Colonic mucosa (tissue), 4 donors: ENCODE data around the gene ADARB2. TPM values are rescaled to one million over a fixed set of nuclear protein-coding genes. Genes with fewer than 3 reads are reported as not detected.

Source experiments
- DNase-seq: peaks from one replicate; pipeline ENCODE4 v3.0.0-alpha.2; 2020
- H3K27ac ChIP-seq: fragments of 200-600 bp; one replicate; pipeline ENCODE4 v1.8.0; 2021
- H3K27me3 ChIP-seq: fragments of 200-600 bp; one replicate; pipeline ENCODE4 v1.8.0; 2021
- H3K36me3 ChIP-seq: fragments of 200-600 bp; one replicate; pipeline ENCODE4 v1.8.0; 2021
- H3K4me1 ChIP-seq: fragments of 200-600 bp; one replicate; pipeline ENCODE4 v1.8.0; 2021; ENCODE audit warnings: mild to moderate bottlenecking
- H3K4me3 ChIP-seq: fragments of 200-600 bp; one replicate; pipeline ENCODE4 v1.8.0; 2021
- H3K9ac ChIP-seq, 2 donors: one replicate each; pipeline ENCODE4 v1.7.0; 2013; ENCODE audit warnings: control low read depth in 2 of 2, low read depth in 2 of 2, low read length in 2 of 2
- H3K9me3 ChIP-seq: fragments of 200-600 bp; one replicate; pipeline ENCODE4 v1.8.0; 2021
- CTCF ChIP-seq: fragments of 200-600 bp; IDR thresholded peaks from one replicate; pipeline ENCODE4 v1.8.0; 2022; ENCODE audit warnings: antibody characterized with exemption, mild to moderate bottlenecking
- intact Hi-C: fragments of 100-400 bp; cut with DNase I; formaldehyde crosslinking; loops from one replicate; pipeline ENCODE4 v1.14.1; 2022
- total RNA-seq, 2 donors: library from RNA; stranded (reverse); fragmentation: NEBNext Ultra II Directional in 1 of 2; extraction: Animal tissue kit (Norgen Biotek cat#: 25700) in 1 of 2; gene quantifications; one replicate each; pipeline ENCODE4 v1.2.1, GENCODE V29; 2021
- donor health status: healthy.
- donor health status: DM: no; HTN: no; CAD: no.
- donor health status: DM: no; HTN: no; CAD: no.

The ADARB2 gene
- total RNA-seq, 2 donors from 2014 or later, result 0.19 TPM; not detected in 1

GRCh38 chr10:1602037-1602484 is 135.3 kb downstream of the ADARB2 start:
- TF ChIP-seq CTCF, result no peak
- Histone ChIP-seq H3K4me1 (no peaks in the 10 kb centered on the region), H3K27me3 (peaks cover 3% of the 10 kb centered on the region), H3K27ac (no peak overlapping the region), H3K9ac (no peak overlapping the region), H3K36me3 (no peaks in the 10 kb centered on the region), H3K4me3 (no peak overlapping the region), H3K9me3 (no peaks in the 10 kb centered on the region)
- no peak for DNase-seq
- intact Hi-C loops, result no loop called here

- Histone ChIP-seq H3K36me3 (no peaks in the 10 kb centered on the region), H3K27ac (no peak overlapping the region), H3K9ac (no peak overlapping the region), H3K4me3 (no peak overlapping the region), H3K27me3 (peaks cover 3% of the 10 kb centered on the region), H3K9me3 (no peaks in the 10 kb centered on the region), H3K4me1 (no peaks in the 10 kb centered on the region)
- no peak for DNase-seq
- TF ChIP-seq CTCF, result no peak
- intact Hi-C loops, result no loop called here
Observed at GRCh38 chr10:1601406-1601805, 135.9 kb downstream of the ADARB2 start.

GRCh38 chr10:1600861-1601260 is 136.5 kb downstream of the ADARB2 start:
- TF ChIP-seq CTCF, result no peak
- Histone ChIP-seq H3K27me3 (no peaks in the 10 kb centered on the region), H3K9ac (no peak overlapping the region), H3K4me1 (no peaks in the 10 kb centered on the region), H3K4me3 (no peak overlapping the region), H3K9me3 (no peaks in the 10 kb centered on the region), H3K36me3 (no peaks in the 10 kb centered on the region), H3K27ac (no peak overlapping the region)
- DNase-seq, result no peak
- intact Hi-C loops, result no loop called here

- intact Hi-C loops, result no loop called here
- TF ChIP-seq CTCF, result no peak
- Histone ChIP-seq H3K4me3 (no peak overlapping the region), H3K27me3 (no peaks in the 10 kb centered on the region), H3K9ac (no peak overlapping the region), H3K36me3 (no peaks in the 10 kb centered on the region), H3K4me1 (no peaks in the 10 kb centered on the region), H3K27ac (no peak overlapping the region), H3K9me3 (no peaks in the 10 kb centered on the region)
- DNase-seq, result no peak
Observed at GRCh38 chr10:1598393-1599153, 138.8 kb downstream of the ADARB2 start.

- Histone ChIP-seq H3K27me3 (no peaks in the 10 kb centered on the region), H3K36me3 (no peaks in the 10 kb centered on the region), H3K4me3 (no peak overlapping the region), H3K4me1 (no peaks in the 10 kb centered on the region), H3K9ac (no peak overlapping the region), H3K27ac (no peak overlapping the region), H3K9me3 (no peaks in the 10 kb centered on the region)
- DNase-seq, result no peak
- no peak for TF ChIP-seq CTCF
- intact Hi-C loops, result no loop called here
Observed at GRCh38 chr10:1597370-1598146, 139.8 kb downstream of the ADARB2 start.
